Activated CD8-positive, alpha-beta T cell treated with anti-CD3 and anti-CD28 coated beads, Interleukin-2, amount 10 ng/mL, durations not matched to agents 7 days and 5 days (primary cell): Measurements from ENCODE around the gene GPR42. TPM values are rescaled to one million over a fixed set of nuclear protein-coding genes. Genes with fewer than 3 reads are reported as not detected.
"Not testable (repeated sequence)": the region's sequence is repeated elsewhere in the genome, so short reads cannot be mapped to it uniquely, and the experiment has no call there.

Experiments used
- ATAC-seq: fragments of 150-1000 bp; cut with Tn5 transposase; one replicate; pipeline ENCODE4 v1.10.0; 2021; ENCODE audit warnings: moderate library complexity
- CTCF ChIA-PET: fragments of 350-600 bp; sonication (Branson Sonifier 250); formaldehyde crosslinking; loops from one replicate; lab custom pipeline; 2021; ENCODE audit warnings: antibody characterized with exemption; lab: Charles Lee
- POLR2A ChIA-PET: fragments of 350-600 bp; sonication (Branson Sonifier 250); formaldehyde crosslinking; loops from one replicate; lab custom pipeline; 2021; ENCODE audit warnings: antibody characterized with exemption; lab: Charles Lee
- DNase-seq: peaks from one replicate; pipeline ENCODE4 v3.0.0-alpha.2; 2020
- H3K27ac Mint-ChIP-seq: one replicate; pipeline ENCODE4 v1.8.0; 2021; ENCODE audit warnings: mild to moderate bottlenecking, mixed read lengths
- H3K27me3 Mint-ChIP-seq: one replicate; pipeline ENCODE4 v1.8.0; 2021; ENCODE audit warnings: low read depth, mixed read lengths
- H3K36me3 Mint-ChIP-seq: one replicate; pipeline ENCODE4 v1.8.0; 2021; ENCODE audit warnings: low read depth, mixed read lengths
- H3K4me1 Mint-ChIP-seq: one replicate; pipeline ENCODE4 v1.8.0; 2021; ENCODE audit warnings: low read depth, mixed read lengths
- H3K4me3 Mint-ChIP-seq: one replicate; pipeline ENCODE4 v1.8.0; 2021; ENCODE audit warnings: mild to moderate bottlenecking, mixed read lengths
- H3K9me3 Mint-ChIP-seq: one replicate; pipeline ENCODE4 v1.8.0; 2022; ENCODE audit warnings: mixed read lengths; ENCODE audit not compliant: insufficient read depth
- total RNA-seq, 2 experiments: library from RNA; stranded (reverse); gene quantifications; one replicate each; pipeline ENCODE4 v1.2.3, GENCODE V29; 2021

GPR42 gene
- total RNA-seq, 2 experiments from 2014 or later = not detected

DNA sequence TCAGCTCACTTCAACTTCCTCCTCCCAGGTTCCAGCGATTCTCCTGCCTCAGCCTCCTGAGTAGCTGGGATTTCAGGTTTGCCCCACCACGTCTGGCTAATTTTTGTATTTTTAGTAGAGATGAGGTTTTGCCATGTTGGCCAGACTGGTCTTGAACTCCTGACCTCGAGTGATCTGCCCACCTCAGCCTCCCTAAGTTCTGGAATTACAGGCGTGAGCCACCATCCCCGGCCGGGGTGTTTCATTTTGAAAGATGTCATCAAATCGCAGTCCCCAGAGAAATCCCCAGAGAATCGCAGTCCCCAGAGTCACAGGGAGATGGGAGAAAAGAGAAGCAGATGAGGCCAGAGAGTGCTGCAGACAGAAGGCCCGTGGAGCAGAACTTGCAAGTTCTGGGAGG lies 30.5 kb downstream of the GPR42 start:
- POLR2A ChIA-PET, DNase-seq, CTCF ChIA-PET, ATAC-seq, H3K27ac Mint-ChIP-seq, H3K27me3 Mint-ChIP-seq, H3K4me3 Mint-ChIP-seq, H3K36me3 Mint-ChIP-seq, H3K9me3 Mint-ChIP-seq, H3K4me1 Mint-ChIP-seq: not testable (repeated sequence)

GRCh38 chr19:35403116-35403760 lies 32.4 kb downstream of the GPR42 start:
- Mint-ChIP-seq H3K36me3 (no peaks in the 10 kb centered on the region), H3K27me3 (peaks cover 6% of the 10 kb centered on the region), H3K4me3 (no peak overlapping the region), H3K9me3 (no peaks in the 10 kb centered on the region), H3K4me1 (peaks cover 2% of the 10 kb centered on the region), H3K27ac (no peak overlapping the region)
- DNase-seq (no peak), ATAC-seq (no peak)
- POLR2A ChIA-PET = no interaction called here
- CTCF ChIA-PET = interaction anchor here (1.1 kb wide), 2 partner anchors 12 to 50 kb away, joined by 3 read pairs; no protein-coding TSS in a partner anchor

DNA sequence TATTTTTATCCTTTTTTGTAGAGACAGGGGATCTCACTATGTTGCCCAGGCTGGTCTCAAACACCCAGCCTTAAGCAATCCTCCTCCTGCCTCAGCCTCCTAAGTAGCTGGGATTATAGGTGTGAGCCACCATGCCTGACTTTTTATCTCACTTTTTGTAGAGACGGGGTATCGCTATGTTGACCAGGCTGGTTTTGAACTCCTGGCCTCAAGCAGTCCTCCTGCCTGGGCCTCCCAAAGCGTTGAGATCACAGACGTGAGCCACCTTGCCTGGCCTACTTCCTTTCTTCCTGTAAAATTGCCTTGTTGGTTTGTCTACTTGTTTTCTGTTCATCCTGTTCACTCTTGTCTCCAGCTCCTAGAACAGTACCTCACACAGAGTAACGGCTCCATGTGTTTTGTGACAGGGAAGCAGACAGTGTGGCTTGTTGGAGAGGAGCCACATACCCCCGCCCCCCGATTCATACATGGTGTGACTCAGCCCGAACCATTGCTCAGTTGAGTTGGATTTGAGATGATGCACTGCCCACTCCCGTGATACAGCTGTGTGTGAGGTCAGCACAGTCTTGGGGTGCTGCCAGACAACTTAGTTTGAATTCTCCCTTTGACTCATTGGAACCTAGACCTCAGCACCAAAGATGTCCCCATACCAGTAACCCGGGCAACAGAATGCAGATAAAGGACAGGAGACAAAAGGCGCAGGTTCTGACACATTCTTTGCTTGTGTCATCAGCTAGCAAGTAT lies 34.2 kb downstream of the GPR42 start:
- H3K4me3 Mint-ChIP-seq = no peak overlapping the region
- ChIA-PET POLR2A (interaction anchor here (0.5 kb wide), 1 partner anchor 500 kb away, joined by 3 read pairs; no protein-coding TSS in a partner anchor), CTCF (no interaction called here)
- H3K4me1 Mint-ChIP-seq = peaks cover 2% of the 10 kb centered on the region
- DNase-seq (no peak), ATAC-seq (no peak)
- no peak overlapping the region for H3K27ac Mint-ChIP-seq
- peaks cover 12% of the 10 kb centered on the region for H3K27me3 Mint-ChIP-seq
- no peaks in the 10 kb centered on the region for H3K9me3 Mint-ChIP-seq
- no peaks in the 10 kb centered on the region for H3K36me3 Mint-ChIP-seq

DNA sequence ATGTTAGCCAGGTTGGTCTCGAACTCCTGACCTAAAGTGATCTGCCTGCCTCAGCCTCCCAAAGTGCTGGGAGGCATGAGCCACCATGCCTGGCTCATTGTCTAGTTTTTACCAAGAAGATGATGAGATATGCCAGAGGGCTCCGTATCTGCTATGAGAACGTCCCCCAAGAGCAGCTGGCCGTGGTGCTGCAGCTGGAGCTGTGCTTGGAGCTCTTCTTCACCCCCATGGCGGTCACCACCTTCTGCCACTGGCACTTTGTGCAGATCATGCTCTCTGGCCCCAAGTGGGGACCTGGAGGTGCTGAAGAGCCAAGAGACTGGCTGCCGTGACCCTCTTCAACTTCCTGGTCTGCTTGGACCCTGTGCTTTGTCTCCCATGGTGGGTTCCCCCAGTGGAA lies 36.8 kb downstream of the GPR42 start:
- POLR2A ChIA-PET = no interaction called here
- no peaks in the 10 kb centered on the region for H3K36me3 Mint-ChIP-seq
- H3K4me1 Mint-ChIP-seq = peaks cover 2% of the 10 kb centered on the region
- H3K27ac Mint-ChIP-seq = no peak overlapping the region
- CTCF ChIA-PET = interaction anchor here (1.6 kb wide), 1 partner anchor 55 kb away, joined by 5 read pairs; no protein-coding TSS in a partner anchor
- peaks cover 22% of the 10 kb centered on the region for H3K27me3 Mint-ChIP-seq
- ATAC-seq (no peak), DNase-seq (no peak)
- no peak overlapping the region for H3K4me3 Mint-ChIP-seq
- no peaks in the 10 kb centered on the region for H3K9me3 Mint-ChIP-seq

- Mint-ChIP-seq H3K36me3 (no peaks in the 10 kb centered on the region), H3K4me1 (no peaks in the 10 kb centered on the region), H3K27ac (no peak overlapping the region), H3K9me3 (no peaks in the 10 kb centered on the region), H3K4me3 (no peak overlapping the region), H3K27me3 (peaks cover 22% of the 10 kb centered on the region)
- ATAC-seq (no peak), DNase-seq (no peak)
- ChIA-PET POLR2A (no interaction called here), CTCF (interaction anchor here (1.6 kb wide), 1 partner anchor 56 kb away, joined by 5 read pairs; no protein-coding TSS in a partner anchor)
Measured at GRCh38 chr19:35408284-35409171, 37.7 kb downstream of the GPR42 start.

DNA sequence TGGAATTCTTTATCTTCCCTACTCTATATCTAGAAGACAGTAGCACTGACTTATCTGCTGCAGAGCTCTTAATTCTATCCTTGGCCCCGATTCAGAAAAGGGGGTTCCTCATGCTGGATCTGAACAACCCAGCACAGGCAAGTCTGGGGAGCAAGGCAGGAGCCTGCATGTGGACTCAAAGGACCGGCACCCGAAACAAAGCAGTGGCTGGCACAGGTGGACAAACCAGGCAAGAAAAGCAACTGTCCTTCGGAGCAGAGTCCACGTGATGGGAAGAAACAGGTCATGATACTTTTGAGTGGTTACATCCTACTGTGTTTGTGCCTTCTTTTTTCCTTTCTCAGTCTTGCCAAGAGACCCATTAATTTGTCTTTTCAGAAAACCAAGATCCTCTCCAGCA lies 38.3 kb downstream of the GPR42 start:
- POLR2A ChIA-PET = no interaction called here
- Mint-ChIP-seq H3K9me3 (no peaks in the 10 kb centered on the region), H3K27ac (no peak overlapping the region), H3K27me3 (peaks cover 22% of the 10 kb centered on the region), H3K4me1 (no peaks in the 10 kb centered on the region), H3K4me3 (no peak overlapping the region), H3K36me3 (no peaks in the 10 kb centered on the region)
- DNase-seq = no peak
- CTCF ChIA-PET = no interaction called here
- ATAC-seq = no peak

DNA sequence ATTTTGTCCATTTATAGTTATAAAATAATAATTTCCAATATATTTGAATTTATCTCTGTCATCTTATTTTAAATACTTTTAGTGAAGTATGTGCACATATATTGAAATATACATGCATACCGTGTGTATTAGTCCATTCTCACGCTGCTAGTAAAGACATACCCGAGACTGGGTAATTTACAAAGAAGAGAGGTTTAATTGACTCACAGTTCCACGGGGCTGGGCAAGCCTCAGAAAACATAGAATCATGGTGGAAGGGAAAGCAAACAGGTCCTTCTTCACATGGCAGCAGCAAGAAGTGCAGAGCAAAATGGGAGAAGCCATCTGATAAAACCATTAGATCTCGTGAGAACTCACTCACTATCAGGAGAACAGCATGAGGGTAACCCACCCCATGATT lies 39.6 kb downstream of the GPR42 start:
- H3K27ac Mint-ChIP-seq = no peak overlapping the region
- H3K9me3 Mint-ChIP-seq = no peaks in the 10 kb centered on the region
- no peak for ATAC-seq
- H3K4me1 Mint-ChIP-seq = no peaks in the 10 kb centered on the region
- peaks cover 24% of the 10 kb centered on the region for H3K27me3 Mint-ChIP-seq
- H3K4me3 Mint-ChIP-seq = no peak overlapping the region
- no peak for DNase-seq
- CTCF ChIA-PET = no interaction called here
- POLR2A ChIA-PET = no interaction called here
- H3K36me3 Mint-ChIP-seq = no peaks in the 10 kb centered on the region

DNA sequence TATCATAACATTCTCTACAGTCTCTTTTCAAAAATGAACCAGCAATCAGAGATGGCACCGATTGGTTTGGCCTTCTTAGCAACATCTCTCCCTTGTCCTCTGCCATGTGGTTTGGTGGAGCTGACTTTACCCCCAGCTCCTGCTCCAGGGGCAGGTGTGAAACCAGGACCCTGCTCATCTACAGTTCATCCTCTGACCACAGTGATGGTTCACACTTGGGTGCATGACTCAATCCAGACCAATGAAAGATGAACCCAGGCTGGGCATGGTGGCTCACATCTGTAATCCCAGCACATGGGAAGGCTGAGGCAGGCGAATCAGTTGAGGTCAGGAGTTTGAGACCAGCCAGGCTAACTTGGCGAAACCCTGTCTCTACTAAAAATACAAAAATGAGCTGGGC lies 43.6 kb downstream of the GPR42 start:
- no peak overlapping the region for H3K27ac Mint-ChIP-seq
- no peak for ATAC-seq
- H3K9me3 Mint-ChIP-seq = no peaks in the 10 kb centered on the region
- DNase-seq = no peak
- no peaks in the 10 kb centered on the region for H3K36me3 Mint-ChIP-seq
- peaks cover 40% of the 10 kb centered on the region for H3K27me3 Mint-ChIP-seq
- ChIA-PET POLR2A (no interaction called here), CTCF (interaction anchor here (0.9 kb wide), 2 partner anchors 48 to 81 kb away, joined by 3 to 5 read pairs; no protein-coding TSS in a partner anchor)
- H3K4me1 Mint-ChIP-seq = no peaks in the 10 kb centered on the region
- no peak overlapping the region for H3K4me3 Mint-ChIP-seq

- Mint-ChIP-seq H3K4me3 (no peak overlapping the region), H3K36me3 (no peaks in the 10 kb centered on the region), H3K4me1 (no peaks in the 10 kb centered on the region), H3K27ac (no peak overlapping the region), H3K27me3 (peaks cover 31% of the 10 kb centered on the region), H3K9me3 (no peaks in the 10 kb centered on the region)
- ChIA-PET CTCF (no interaction called here), POLR2A (no interaction called here)
- no peak for DNase-seq
- no peak for ATAC-seq
Measured at GRCh38 chr19:35416331-35416730, 45.5 kb downstream of the GPR42 start.

DNA sequence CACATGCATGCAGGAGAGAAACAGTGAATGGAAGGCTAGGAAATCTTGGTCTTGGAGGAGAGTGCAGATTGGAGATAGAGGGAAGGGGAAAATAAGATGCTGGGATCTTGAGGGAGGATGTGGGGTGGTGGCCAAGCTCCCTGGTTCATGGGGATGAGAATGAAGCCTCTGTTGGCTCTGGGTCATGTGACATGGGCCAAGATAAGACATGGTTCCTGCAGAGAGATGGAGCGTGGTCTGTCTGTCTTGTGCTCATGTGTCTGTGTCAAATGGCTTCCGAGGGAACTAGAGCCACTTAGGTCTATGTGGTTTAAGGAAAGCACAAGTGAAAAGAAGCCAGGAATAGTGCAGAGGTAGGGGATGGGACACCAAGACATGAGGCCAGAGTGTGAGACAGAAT lies 46.4 kb downstream of the GPR42 start:
- no peak for DNase-seq
- H3K4me3 Mint-ChIP-seq = no peak overlapping the region
- ChIA-PET CTCF (interaction anchor here (1.2 to 2.5 kb wide), 2 partner anchors 51 to 78 kb away, joined by 4 to 6 read pairs; no protein-coding TSS in a partner anchor), POLR2A (no interaction called here)
- no peaks in the 10 kb centered on the region for H3K36me3 Mint-ChIP-seq
- peaks cover 27% of the 10 kb centered on the region for H3K27me3 Mint-ChIP-seq
- no peaks in the 10 kb centered on the region for H3K9me3 Mint-ChIP-seq
- H3K27ac Mint-ChIP-seq = no peak overlapping the region
- ATAC-seq = no peak
- no peaks in the 10 kb centered on the region for H3K4me1 Mint-ChIP-seq

DNA sequence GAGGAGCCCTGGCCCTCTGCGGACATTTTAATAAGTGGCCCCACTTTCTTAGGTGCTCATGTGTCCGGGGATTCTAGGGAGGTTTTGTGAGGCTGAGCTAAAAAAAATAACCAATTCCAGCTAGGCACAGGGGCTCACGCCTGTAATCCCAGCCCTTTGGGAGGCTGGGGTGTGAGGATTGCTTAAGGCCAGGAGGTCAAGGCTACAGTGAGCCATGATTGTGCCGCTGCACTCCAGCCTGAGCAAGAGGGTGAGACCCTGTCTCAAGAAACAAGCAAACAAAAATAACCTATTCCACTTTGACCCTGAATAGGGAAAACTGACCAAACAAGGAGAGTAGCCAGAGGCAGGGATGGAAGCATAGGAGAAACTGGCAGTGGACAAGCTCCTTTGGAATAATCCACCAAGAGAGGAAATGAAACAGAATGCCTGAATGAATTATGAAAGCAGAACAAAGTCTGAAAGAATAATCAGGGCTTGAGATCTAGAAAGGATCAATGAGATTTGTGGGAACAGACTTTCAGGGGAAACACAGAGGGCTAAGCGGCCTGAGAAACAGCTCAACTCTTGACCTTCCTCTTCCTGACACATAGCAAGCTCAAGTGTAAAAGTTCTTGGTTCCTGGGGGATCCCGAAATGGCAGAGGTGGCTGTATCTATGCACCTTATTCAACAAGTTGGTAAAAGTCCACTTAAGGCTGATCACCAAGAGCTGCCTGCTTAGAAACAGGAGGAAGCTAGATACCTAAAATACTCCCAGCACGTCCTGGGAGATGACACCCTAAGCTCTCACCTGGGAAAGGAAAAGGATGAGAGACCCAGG lies 47.1 kb downstream of the GPR42 start:
- H3K36me3 Mint-ChIP-seq = no peaks in the 10 kb centered on the region
- ATAC-seq (no peak), DNase-seq (no peak)
- H3K4me1 Mint-ChIP-seq = no peaks in the 10 kb centered on the region
- peaks cover 27% of the 10 kb centered on the region for H3K27me3 Mint-ChIP-seq
- no peaks in the 10 kb centered on the region for H3K9me3 Mint-ChIP-seq
- ChIA-PET CTCF (interaction anchor here (1.2 to 2.5 kb wide), 2 partner anchors 50 to 77 kb away, joined by 4 to 6 read pairs; no protein-coding TSS in a partner anchor), POLR2A (no interaction called here)
- H3K4me3 Mint-ChIP-seq = no peak overlapping the region
- no peak overlapping the region for H3K27ac Mint-ChIP-seq
